Hepatocyte (in vitro differentiated cells): ENCODE results near the gene POLR2E. TPM values are rescaled to one million over a fixed set of nuclear protein-coding genes. Genes with fewer than 3 reads are reported as not detected.

Experiments
- DNase-seq: peaks from one replicate; pipeline ENCODE4 v3.0.0-alpha.2; 2016; ENCODE audit warnings: low spot score
- H2AFZ ChIP-seq: fragments of 200-600 bp; sonication (generic); 2 replicates; pipeline ENCODE4 v1.6.0; 2016; ENCODE audit warnings: antibody characterized with exemption, mild to moderate bottlenecking
- H3K27ac ChIP-seq: fragments of 200-600 bp; sonication (generic); 2 replicates; pipeline ENCODE4 v1.5.1; 2016; ENCODE audit warnings: mild to moderate bottlenecking
- H3K27me3 ChIP-seq: fragments of 200-600 bp; sonication (generic); 2 replicates; pipeline ENCODE4 v1.6.1; 2016
- H3K36me3 ChIP-seq: fragments of 200-600 bp; sonication (generic); replicated peaks from 2 replicates; pipeline ENCODE4 v1.5.1; 2016; ENCODE audit warnings: low read depth; ENCODE audit not compliant: insufficient read depth
- H3K4me1 ChIP-seq: fragments of 200-600 bp; sonication (generic); 2 replicates; pipeline ENCODE4 v1.5.1; 2016; ENCODE audit warnings: mild to moderate bottlenecking, moderate library complexity; ENCODE audit not compliant: insufficient read depth
- H3K4me2 ChIP-seq: fragments of 200-600 bp; sonication (generic); 2 replicates; pipeline ENCODE4 v1.6.0; 2016
- H3K4me3 ChIP-seq: fragments of 200-600 bp; sonication (generic); 2 replicates; pipeline ENCODE4 v1.5.1; 2016; ENCODE audit warnings: mild to moderate bottlenecking
- H3K79me2 ChIP-seq: fragments of 200-600 bp; sonication (generic); 2 replicates; pipeline ENCODE4 v1.6.0; 2017; ENCODE audit warnings: mild to moderate bottlenecking
- H3K9me2 ChIP-seq: fragments of 200-600 bp; sonication (generic); replicated peaks from 2 replicates; pipeline ENCODE4 v1.6.0; 2017; ENCODE audit warnings: mild to moderate bottlenecking; ENCODE audit not compliant: insufficient read depth
- H3K9me3 ChIP-seq: fragments of 200-600 bp; sonication (generic); 2 replicates; pipeline ENCODE4 v1.5.1; 2016; ENCODE audit warnings: low read depth, mild to moderate bottlenecking
- H4K20me1 ChIP-seq: fragments of 200-600 bp; sonication (generic); 2 replicates; pipeline ENCODE4 v1.6.0; 2016; ENCODE audit warnings: mild to moderate bottlenecking; ENCODE audit not compliant: insufficient read depth, poor library complexity, severe bottlenecking
- EZH2 ChIP-seq: fragments of 200-600 bp; sonication (generic); IDR thresholded peaks from 2 replicates; pipeline ENCODE4 v1.6.1; 2016; ENCODE audit warnings: antibody characterized with exemption, mild to moderate bottlenecking, borderline replicate concordance
- EZH2phosphoT487 ChIP-seq: fragments of 200-600 bp; sonication (generic); IDR thresholded peaks from one replicate; pipeline ENCODE4 v1.6.1; 2018; ENCODE audit warnings: antibody characterized with exemption, mild to moderate bottlenecking, low read depth, moderate library complexity; ENCODE audit not compliant: unreplicated experiment, severe bottlenecking
- WGBS: methylation state at CpG from one replicate; pipeline ENCODE4 v1.1.6; 2016; ENCODE audit warnings: low lambda C conversion rate; ENCODE audit errors: missing lambda C conversion rate; 5-methylcytosine and 5-hydroxymethylcytosine counted together
- polyA plus RNA-seq: library from polyadenylated mRNA; unstranded; fragments of >200 nt; fragmentation: Nextera tagmentation; extraction: Ambion mirVana; gene quantifications from 2 replicates; pipeline ENCODE4 v1.2.1, GENCODE V29; 2016
- total RNA-seq: library from RNA; depleted of rRNA; stranded (reverse); fragments of >200 nt; gene quantifications from 2 replicates; pipeline ENCODE4 v1.2.3, GENCODE V29; 2014
- TF ChIP-seq, protein P1 (sequence below): fragments of 200-600 bp; sonication (generic); IDR thresholded peaks from 2 replicates; pipeline ENCODE4 v1.5.1; 2016; ENCODE audit warnings: antibody characterized with exemption, mild to moderate bottlenecking; ENCODE audit not compliant: poor library complexity

Gene POLR2E
- total and polyA plus RNA-seq, 2 experiments from 2014 or later = 126 to 328 TPM

DNA sequence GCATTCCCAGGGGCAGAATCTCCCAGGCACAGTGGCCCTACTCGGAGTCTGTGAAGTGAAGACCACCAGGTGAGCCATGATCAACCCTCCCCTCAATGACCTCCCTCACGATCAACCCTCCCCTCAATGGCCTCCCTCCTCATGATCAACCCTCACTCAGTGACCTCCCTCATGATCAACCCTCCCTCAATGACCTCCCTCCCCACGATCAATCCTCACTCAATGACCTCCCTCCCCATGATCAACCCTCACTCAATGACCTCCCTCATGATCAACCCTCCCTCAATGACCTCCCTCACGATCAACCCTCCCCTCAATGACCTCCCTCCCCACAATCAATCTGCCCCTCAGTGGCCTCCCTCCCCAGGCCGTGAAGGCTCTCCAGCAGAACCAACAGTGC, 46.8 kb upstream of the POLR2E start:
- no peaks in the 10 kb centered on the region for H4K20me1 ChIP-seq
- H3K27ac ChIP-seq = no peak overlapping the region
- H3K4me1 ChIP-seq = no peaks in the 10 kb centered on the region
- H3K27me3 ChIP-seq = no peaks in the 10 kb centered on the region
- no peak overlapping the region for H3K4me3 ChIP-seq
- H3K4me2 ChIP-seq = no peak overlapping the region
- H3K79me2 ChIP-seq = no peaks in the 10 kb centered on the region
- no peak for DNase-seq
- 74% methylated on average over 5 of the region's 5 CpGs for WGBS
- H3K9me3 ChIP-seq = no peaks in the 10 kb centered on the region
- TF ChIP-seq, protein P1, sequence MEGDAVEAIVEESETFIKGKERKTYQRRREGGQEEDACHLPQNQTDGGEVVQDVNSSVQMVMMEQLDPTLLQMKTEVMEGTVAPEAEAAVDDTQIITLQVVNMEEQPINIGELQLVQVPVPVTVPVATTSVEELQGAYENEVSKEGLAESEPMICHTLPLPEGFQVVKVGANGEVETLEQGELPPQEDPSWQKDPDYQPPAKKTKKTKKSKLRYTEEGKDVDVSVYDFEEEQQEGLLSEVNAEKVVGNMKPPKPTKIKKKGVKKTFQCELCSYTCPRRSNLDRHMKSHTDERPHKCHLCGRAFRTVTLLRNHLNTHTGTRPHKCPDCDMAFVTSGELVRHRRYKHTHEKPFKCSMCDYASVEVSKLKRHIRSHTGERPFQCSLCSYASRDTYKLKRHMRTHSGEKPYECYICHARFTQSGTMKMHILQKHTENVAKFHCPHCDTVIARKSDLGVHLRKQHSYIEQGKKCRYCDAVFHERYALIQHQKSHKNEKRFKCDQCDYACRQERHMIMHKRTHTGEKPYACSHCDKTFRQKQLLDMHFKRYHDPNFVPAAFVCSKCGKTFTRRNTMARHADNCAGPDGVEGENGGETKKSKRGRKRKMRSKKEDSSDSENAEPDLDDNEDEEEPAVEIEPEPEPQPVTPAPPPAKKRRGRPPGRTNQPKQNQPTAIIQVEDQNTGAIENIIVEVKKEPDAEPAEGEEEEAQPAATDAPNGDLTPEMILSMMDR = no peak
- no peak for TF ChIP-seq EZH2
- TF ChIP-seq EZH2phosphoT487 = no peak
- H2AFZ ChIP-seq = no peak overlapping the region
- no peaks in the 10 kb centered on the region for H3K9me2 ChIP-seq
- no peaks in the 10 kb centered on the region for H3K36me3 ChIP-seq

DNA sequence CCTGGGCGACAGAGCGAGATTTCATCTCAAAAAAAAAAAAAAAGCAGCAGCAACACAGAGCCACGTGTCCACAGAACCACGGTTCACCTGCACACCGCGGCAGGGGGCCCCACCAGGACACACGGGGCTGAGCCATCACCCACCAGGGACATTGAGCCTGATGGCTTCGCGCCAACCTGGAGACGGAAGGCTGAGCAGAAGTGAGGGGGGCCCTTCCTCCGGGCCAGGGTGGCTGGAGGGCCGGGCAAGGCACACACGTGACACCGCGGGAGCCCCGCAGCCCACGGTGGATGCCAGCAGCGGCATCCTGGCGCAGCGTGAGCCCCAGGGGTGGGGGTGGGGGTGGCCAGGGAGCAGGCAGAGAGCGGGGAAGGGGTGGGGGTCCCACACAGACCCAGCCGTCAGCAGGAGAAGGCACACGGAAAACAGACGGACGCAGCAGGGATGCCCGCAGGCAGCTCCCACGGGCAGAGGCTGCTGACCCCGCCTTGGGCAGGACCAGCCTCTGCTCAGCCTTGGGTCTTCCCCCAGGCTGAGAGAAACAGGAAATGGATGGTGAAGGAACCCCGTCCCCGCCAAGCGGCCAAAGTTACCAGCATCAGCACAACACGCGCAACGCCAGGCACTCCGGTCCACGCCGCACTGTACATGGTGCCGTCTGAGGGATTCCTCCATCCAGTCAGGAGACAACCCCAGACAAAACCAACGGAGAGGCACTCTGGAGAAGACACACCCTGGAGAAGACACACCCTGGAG, 45.3 kb upstream of the POLR2E start:
- DNase-seq = no peak
- Histone ChIP-seq H3K4me2 (no peak overlapping the region), H3K9me3 (no peaks in the 10 kb centered on the region), H3K4me3 (no peak overlapping the region), H3K9me2 (no peaks in the 10 kb centered on the region), H2AFZ (no peak overlapping the region), H3K27ac (no peak overlapping the region), H4K20me1 (no peaks in the 10 kb centered on the region), H3K36me3 (no peaks in the 10 kb centered on the region), H3K4me1 (no peaks in the 10 kb centered on the region), H3K79me2 (no peaks in the 10 kb centered on the region), H3K27me3 (no peaks in the 10 kb centered on the region)
- TF ChIP-seq EZH2 = no peak
- TF ChIP-seq, protein P1 = no peak
- no peak for TF ChIP-seq EZH2phosphoT487
- 96% methylated on average over 33 of the region's 39 CpGs for WGBS

DNA sequence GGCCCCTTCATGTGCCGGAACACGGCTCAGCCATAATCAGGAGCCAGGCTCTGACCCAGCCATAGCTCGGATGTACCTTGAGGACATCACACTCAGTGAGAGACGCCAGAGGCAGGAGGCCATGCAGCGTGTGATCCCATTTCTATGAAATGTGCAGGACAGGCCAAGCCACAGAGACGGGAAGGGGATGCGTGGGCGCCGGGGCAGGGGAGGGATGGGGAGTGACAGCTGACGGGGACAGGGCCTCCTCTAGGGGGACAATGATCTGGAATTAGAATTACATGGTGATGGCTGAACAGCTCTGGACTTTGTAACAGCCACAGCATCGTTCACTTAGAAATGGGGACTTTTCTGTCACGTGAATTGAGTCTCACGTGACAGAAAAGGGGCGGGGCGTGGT, 44.0 kb upstream of the POLR2E start:
- no peaks in the 10 kb centered on the region for H3K9me3 ChIP-seq
- H3K36me3 ChIP-seq = no peaks in the 10 kb centered on the region
- H3K4me1 ChIP-seq = no peaks in the 10 kb centered on the region
- H3K27me3 ChIP-seq = no peaks in the 10 kb centered on the region
- TF ChIP-seq EZH2 = no peak
- TF ChIP-seq, protein P1 = no peak
- TF ChIP-seq EZH2phosphoT487 = no peak
- H4K20me1 ChIP-seq = no peaks in the 10 kb centered on the region
- no peak overlapping the region for H3K4me2 ChIP-seq
- H2AFZ ChIP-seq = no peak overlapping the region
- DNase-seq = no peak
- peaks cover 4% of the 10 kb centered on the region for H3K79me2 ChIP-seq
- H3K27ac ChIP-seq = no peak overlapping the region
- no peaks in the 10 kb centered on the region for H3K9me2 ChIP-seq
- no peak overlapping the region for H3K4me3 ChIP-seq
- WGBS = 89% methylated on average over 15 of the region's 15 CpGs
